IMR-90 (cell line): Measurements from ENCODE around the gene TLL1. TPM values are rescaled to one million over a fixed set of nuclear protein-coding genes. Genes with fewer than 3 reads are reported as not detected.

Experiments
- microRNA-seq, 2 experiments: library from miRNA; stranded (forward) in 1 of 2; unstranded in 1 of 2; fragments of 10-50 nt in 1 of 2; fragments of <30 nt in 1 of 2; gene quantifications in 1 of 2; microRNA quantifications in 1 of 2; one replicate each; pipeline versions ENCODE3 to v1.1.0; 2013 to 2020; ENCODE audit not compliant: insufficient read depth in 1 of 2, insufficient read length in 1 of 2, unreplicated experiment in 1 of 2
- polyA plus RNA-seq, 3 experiments: library from polyadenylated mRNA; depleted of rRNA; stranded (reverse); fragments of >200 nt; gene quantifications; 2 replicates each; pipeline ENCODE4 v1.2.3, GENCODE V29; 2012; ENCODE audit warnings: low replicate concordance in 1 of 3
- small RNA-seq, 5 experiments: library from RNA; depleted of rRNA; stranded (forward); fragments of <200 nt; gene quantifications; one replicate each; pipeline ENCODE3, GENCODE V24; 2012
- total RNA-seq: library from RNA; depleted of rRNA; stranded (reverse); fragments of >200 nt; gene quantifications from 2 replicates; pipeline ENCODE4 v1.2.3, GENCODE V29; 2012

TLL1 gene
- total and polyA plus RNA-seq, 2 of the 4 experiments (the other 2 are of a cell fraction) = not detected

Small RNA genes within 50 kb of the gene (microRNA-seq; reads per million reads assigned to microRNA genes)
- not detected for gene RNA5SP170 (ENCODE audit: insufficient read depth, insufficient read length)

Small RNA genes within 50 kb of the gene (small RNA-seq; reads per million reads assigned to genes)
- gene RNA5SP170 = 0 reads per million in 5 experiments
